Esophagus muscularis mucosa (tissue), 4 donors: ENCODE measurements around the gene PTN.

Experiments
- CTCF ChIP-seq, 3 experiments: fragments of 200-600 bp in 2 of 3; fragments of 450-650 bp in 1 of 3; sonication (generic) in 2 of 3; IDR thresholded peaks; one replicate each; pipeline ENCODE4 v1.5.1; 2017 to 2019; ENCODE audit warnings: antibody characterized with exemption in 3 of 3, mild to moderate bottlenecking in 2 of 3, moderate library complexity in 1 of 3
- EP300 ChIP-seq: sonication (generic); formaldehyde crosslinking; IDR thresholded peaks from one replicate; pipeline ENCODE4 v1.6.1; 2017; ENCODE audit warnings: antibody characterized with exemption
- POLR2A ChIP-seq: fragments of 450-650 bp; IDR thresholded peaks from one replicate; pipeline ENCODE4 v1.6.1; 2017; ENCODE audit warnings: antibody characterized with exemption, moderate library complexity, mild to moderate bottlenecking, low read depth

GRCh38 chr7:137283153-137283552 is 60.4 kb downstream of the PTN start:
- TF ChIP-seq CTCF (IDR thresholded peaks at IDR 0.05) (no peak), POLR2A (no peak), EP300 (no peak)
